HG02973 (cell line): ENCODE measurements around the gene JPT2.
"Not testable (repeated sequence)": the region's sequence is repeated elsewhere in the genome, so short reads cannot be mapped to it uniquely, and the experiment has no call there.

Experiments used
- ATAC-seq: cut with Tn5 transposase; IDR thresholded peaks from one replicate; pipeline ENCODE4 v1.9.1; 2021; ENCODE audit warnings: moderate library complexity; ENCODE audit not compliant: unreplicated experiment

JPT2 gene

DNA sequence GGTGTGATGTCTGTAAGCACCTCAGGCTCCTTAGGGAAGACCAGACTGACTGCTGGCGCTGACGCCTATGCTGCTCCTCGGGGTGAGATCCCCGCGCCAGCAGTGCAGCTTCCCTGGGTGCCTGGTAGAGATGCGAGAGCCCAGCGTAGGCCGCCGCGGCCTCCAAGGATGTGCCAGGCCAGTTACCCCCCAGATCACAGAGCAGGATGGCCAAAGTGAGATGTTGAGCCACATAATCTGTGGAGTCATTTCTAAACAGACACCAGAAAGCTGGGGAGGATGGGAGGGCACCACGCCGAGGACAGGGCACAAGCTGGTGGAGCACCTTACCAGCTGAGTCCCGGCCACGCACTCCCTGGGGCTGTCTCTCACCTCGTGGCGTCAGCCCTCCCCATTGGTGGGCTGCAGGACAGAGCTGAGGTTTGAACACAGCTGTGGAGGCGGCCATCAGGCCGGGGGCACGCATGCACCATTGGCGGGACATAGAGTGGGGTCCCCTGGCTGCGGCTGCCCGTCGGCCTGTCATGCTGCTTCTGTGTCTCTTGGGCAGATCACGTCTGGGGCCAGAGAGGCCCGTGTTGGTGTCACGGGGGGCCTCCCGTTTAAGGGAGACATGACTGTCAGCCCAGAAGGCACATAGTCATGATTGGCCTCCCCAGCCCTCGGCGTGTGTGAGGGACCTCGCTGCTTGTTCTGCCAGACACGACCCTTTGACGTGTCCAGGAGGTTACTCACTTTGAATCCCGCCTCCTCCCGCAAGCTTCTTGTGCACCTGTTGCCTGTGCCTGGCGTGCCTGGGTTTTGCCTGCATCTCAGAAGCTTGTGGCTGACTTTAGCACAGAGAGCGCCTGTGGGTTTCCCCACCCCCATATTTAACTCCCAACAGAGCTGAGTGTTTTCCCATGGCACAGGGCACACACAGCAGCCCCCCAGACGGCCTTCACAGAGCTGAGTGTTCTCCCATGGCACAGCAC, 49.9 kb downstream of the JPT2 start:
- no peak for ATAC-seq

- no peak for ATAC-seq
Observed at GRCh38 chr16:1729026-1729425, 50.9 kb downstream of the JPT2 start.

GRCh38 chr16:1729445-1729844, 51.4 kb downstream of the JPT2 start:
- ATAC-seq: no peak

DNA sequence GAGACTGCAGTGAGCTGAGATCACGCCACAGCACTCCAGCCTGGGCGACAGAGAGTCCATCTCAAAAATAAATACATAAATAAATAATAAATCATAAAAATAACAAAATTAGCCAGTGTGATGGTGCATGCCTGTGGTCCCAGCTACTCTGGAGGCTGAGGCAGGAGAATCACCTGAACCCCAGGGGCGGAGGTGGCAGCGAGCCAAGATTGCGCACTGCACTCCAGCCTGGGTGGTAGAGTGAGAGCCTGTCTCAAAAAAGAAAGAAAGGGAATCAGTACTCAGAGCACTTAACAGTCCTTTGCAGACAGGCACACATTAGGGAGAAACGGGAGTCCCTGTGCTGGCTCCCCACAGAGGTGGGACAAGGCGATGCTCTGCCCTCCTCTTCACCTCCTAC, 53.0 kb downstream of the JPT2 start:
- ATAC-seq: no peak

DNA sequence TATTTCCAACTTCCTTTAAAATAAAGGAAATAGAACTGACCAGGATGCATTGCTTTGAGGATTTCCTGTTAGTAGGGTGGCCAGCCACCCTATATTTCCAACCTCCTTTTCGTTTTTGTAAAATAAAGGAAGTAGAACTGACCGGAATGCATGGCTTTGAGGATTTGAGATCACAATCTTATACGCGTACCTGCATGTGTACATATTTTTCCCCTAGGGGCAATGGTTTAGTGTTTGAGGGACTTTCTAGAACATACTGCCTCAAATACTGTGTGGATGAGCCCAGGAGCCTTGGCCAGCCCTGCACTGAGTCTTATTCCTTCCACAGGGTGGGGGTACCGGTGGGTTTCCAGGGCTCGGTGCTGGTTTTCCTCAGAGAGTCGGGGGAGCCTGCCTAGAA, 53.5 kb downstream of the JPT2 start:
- no peak for ATAC-seq

GRCh38 chr16:1732071-1732470, 54.0 kb downstream of the JPT2 start:
- ATAC-seq: no peak

- ATAC-seq: not testable (repeated sequence)
Observed at GRCh38 chr16:1732551-1732987, 54.5 kb downstream of the JPT2 start.

DNA sequence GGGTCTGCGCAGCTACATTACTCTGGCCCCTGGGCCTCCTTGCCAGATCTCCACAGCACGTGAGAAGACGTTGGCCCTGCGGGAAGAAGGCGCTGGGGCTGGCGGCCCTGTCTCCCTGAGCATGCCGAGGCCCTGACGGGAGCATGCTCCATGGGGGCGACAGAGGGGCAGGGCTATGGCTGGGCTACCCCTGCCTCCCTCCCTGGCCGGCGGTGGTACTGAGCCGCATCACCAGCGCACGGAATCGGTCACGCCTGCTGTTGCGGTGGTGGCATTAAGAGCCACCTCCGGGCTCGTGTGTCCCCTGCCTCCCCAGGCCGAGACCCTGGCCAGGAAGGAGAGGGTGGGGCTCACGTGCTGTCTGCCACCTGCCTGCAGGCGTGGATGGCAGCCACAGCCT, 56.0 kb downstream of the JPT2 start:
- ATAC-seq: no peak

DNA sequence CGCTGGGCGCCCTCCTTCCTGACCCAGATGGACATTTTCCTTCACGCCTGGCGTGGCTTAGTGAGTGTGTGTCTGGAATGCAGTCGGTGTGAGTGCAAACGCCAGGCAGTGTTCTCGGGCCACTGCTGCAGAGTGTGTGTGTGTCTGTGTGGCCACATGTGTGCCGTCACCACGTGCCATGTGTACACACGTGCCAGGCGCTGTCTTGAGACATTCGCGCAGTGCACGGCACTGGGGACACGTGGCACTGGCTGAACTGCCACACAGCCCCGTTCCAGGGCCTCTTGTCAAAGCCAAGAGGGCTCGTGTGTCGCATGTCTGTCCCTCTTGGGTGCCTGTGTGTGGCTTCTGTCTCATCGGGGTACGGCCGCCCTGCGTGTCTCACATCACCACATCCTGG, 56.7 kb downstream of the JPT2 start:
- no peak for ATAC-seq

DNA sequence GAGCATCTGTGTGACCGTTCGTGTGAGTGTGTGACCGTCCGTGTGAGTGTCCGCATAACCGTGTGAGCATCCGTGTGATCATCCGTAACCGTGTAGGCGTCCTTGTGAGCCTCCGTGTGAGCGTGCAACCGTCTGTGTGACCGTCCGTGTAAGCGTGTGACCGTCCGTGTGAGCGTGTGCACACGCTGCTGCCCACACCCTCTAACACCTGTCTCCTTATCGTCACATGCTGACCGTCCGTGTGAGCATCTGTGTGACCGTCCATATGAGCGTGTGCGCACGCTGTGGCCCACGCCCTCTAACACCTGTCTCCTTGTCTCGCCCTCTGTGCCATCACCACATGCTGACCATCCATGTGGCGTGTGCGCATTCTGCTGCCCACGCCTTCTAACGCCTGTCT, 62.2 kb downstream of the JPT2 start:
- ATAC-seq: no peak

- no peak for ATAC-seq
Observed at GRCh38 chr16:1740781-1741490, 62.9 kb downstream of the JPT2 start.

DNA sequence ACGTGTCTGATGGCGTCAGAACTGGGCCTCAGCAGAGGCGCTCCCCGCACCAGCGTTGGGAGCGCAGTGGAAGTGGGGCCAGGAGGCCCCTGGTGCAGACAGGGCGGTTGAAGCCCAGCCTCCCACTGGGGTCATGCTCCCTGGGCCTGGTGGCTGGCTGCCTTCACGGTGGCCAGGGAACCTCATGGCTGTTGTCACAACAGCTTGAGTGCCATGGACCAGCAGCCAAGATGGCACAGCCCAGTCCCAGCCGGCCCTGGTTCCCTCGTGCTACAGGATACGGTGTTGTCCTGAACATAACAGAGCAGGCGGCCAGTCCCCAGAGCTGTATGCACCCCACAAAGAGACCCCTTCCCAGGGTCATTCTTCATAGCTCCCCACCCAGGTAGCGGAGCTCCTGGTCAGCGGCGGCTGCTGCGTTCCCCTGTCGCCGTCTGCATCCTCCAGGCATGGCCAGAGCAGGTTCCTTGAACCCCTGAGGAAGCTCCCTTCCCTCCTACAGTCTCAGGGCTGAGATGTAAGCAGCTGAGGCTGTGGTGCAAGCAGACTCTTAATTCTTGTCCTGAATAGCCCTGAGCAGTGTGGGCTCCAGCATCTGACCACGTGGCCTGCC, 63.6 kb downstream of the JPT2 start:
- ATAC-seq: no peak

GRCh38 chr16:1743376-1744337, 65.6 kb downstream of the JPT2 start:
- ATAC-seq: no peak

- ATAC-seq: no peak
Observed at GRCh38 chr16:1744338-1744840, 66.3 kb downstream of the JPT2 start.

DNA sequence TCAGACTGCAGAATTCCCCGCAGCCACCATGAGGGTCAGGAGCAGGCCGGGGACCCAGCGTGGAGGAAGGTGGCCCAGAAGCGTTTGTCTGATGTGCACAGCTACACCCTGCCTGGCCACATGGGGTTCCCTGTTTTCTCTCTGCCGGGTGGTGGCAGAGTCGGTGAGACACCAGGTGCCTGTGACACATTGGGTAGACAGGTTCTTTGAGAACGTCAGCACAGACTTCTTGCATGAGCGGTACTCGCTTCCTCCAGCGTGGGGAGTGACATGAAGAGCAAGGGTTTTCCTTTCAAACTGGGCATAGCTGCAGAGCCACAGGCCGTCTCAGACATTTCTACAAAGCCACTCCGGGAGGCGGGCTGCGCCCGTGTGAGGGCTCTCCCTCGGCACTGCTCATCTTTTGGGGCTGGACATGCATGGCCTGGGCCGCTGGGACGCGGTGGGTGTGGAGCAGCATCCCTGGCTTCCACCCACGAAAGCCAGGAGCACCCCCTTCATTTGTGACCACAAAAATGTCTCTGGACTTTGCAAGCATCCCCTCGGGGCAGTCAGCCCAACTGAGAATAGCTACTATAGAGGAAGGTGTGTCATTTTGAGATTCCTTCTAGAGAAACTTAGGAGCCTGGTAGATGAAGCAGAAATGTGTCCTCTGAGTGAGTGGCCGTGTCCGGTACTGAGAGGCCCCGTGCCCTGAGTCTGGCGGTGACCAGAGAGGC, 67.3 kb downstream of the JPT2 start:
- ATAC-seq: no peak

DNA sequence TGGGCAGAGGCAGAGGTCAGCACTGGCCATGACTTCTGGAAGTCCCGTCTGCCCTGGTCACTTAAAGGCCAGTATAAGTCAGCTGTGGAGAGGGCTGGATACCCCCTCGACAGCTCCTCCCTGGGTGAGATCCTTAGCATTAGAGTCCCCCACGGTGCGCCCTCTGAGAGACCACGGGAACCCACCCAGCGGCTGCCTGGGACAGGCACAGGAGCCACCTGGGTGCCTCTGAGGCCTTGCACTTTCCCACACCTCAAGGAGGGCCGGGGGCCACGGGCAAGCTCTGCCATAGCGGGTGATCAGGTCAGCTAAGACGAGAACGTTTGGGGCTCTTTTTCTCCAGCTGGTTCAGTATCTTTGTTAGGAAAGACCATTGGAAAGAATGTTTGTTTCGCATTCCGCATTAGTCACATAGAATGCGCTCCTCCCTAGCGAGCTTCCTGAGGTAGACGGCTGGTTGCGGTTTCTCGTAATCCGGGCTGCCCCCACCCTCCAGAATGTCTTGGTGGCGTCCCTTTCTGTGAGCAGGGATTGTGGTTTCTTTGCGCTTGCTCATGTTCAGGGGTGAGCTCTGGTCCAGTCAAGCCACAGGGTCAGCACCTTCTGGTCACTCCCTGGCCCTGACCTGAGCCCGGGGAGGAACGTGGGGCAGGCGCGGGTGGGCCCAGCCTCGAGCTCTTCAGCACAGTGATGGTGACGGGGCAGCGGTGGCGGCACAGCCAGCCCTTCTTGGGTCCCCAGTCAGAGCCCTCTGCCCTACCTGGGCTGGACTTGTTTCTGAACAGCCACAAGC, 68.0 kb downstream of the JPT2 start:
- no peak for ATAC-seq

DNA sequence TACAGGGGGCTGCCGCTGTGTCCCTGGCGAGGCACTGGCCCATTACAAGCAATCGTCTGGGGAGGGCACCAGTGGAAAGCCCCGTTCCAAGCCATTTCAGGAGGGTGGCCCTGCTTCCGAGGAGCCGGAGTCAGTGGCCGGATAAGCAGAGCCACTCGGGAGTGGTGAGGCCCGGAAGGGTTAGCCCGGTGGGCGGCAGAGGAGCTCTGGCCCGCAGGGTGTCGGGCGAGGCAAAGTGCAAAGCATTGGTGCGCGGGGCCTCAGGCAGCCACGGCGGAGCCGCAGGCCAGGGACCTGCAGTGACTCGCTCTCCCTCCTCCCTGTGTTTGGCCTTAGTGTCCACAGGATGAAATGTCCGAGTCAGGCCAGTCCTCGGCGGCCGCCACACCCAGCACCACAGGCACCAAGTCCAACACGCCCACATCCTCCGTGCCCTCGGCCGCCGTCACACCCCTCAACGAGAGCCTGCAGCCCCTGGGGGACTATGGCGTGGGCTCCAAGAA, 68.7 kb downstream of the JPT2 start:
- ATAC-seq: no peak

DNA sequence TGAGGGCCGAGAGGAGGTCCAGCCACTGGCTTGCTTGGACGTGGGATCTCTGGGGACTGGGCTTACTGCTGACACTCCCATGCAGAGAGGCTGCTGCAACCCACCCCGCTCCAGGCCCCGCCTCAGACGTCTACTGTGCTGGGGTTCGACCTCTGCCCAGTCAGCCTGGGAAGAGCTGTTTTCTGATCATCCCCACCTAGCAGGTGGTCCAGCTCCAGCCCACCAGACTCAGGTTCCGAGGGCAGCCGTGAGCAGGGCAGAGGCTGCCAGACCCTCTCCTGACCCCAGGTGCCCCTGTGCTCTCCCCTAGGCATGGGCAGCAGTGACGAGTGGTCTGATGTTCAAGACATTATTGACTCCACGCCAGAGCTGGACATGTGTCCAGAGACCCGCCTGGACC, 69.9 kb downstream of the JPT2 start:
- ATAC-seq: no peak
